GM18505 (cell line): ENCODE measurements around the gene SURF6.
"Not testable (repeated sequence)": the region's sequence is repeated elsewhere in the genome, so short reads cannot be mapped to it uniquely, and the experiment has no call there.

Source experiments
- ATAC-seq: cut with Tn5 transposase; IDR thresholded peaks from one replicate; pipeline ENCODE4 v1.9.1; 2021; ENCODE audit not compliant: unreplicated experiment
- POLR2A ChIP-seq: IDR thresholded peaks from 4 replicates; pipeline ENCODE4 v1.6.1; 2011; ENCODE audit warnings: borderline replicate concordance; ENCODE audit not compliant: insufficient read depth, insufficient read length; ENCODE audit errors: extremely low read depth

SURF6 gene

GRCh38 chr9:133286523-133286922, 49.5 kb downstream of the SURF6 start:
- ATAC-seq, result no peak
- no peak for TF ChIP-seq POLR2A

GRCh38 chr9:133285252-133285775, 50.7 kb downstream of the SURF6 start:
- TF ChIP-seq POLR2A, result no peak
- ATAC-seq, result no peak

GRCh38 chr9:133284362-133284761, 51.6 kb downstream of the SURF6 start:
- no peak for ATAC-seq

GRCh38 chr9:133283255-133284032, 52.5 kb downstream of the SURF6 start:
- ATAC-seq, result not testable (repeated sequence)

More at GRCh38 chr9:133284362-133284761, 51.6 kb downstream of the SURF6 start:
- TF ChIP-seq POLR2A, result no peak

- TF ChIP-seq POLR2A, result no peak
- ATAC-seq, result no peak
Observed at GRCh38 chr9:133282464-133283238, 53.3 kb downstream of the SURF6 start.

- TF ChIP-seq POLR2A, result no peak
- ATAC-seq, result no peak
Observed at GRCh38 chr9:133280392-133280791, 55.6 kb downstream of the SURF6 start.
